Measurements from ENCODE around the gene SSNA1.

Gene SSNA1

GRCh38 chr9:137168904-137169856, 19.3 kb upstream of the SSNA1 start:
- no peak for DNase-seq

- DNase-seq: no peak
These were observed 18.5 kb upstream of the SSNA1 start, which contains the start of gene LRRC26 for GRCh38 chr9:137169896-137170358. Gene LRRC26 (minus strand): TSS chr9:137170051. CDS start chr9:137169943, 108 bp downstream.

- DNase-seq: no peak
These were observed 17.9 kb upstream of the SSNA1 start for GRCh38 chr9:137170486-137171148.

- DNase-seq: no peak
These were observed 17.2 kb upstream of the SSNA1 start for GRCh38 chr9:137171149-137171900.

- no peak for DNase-seq
These were observed 15.3 kb upstream of the SSNA1 start for GRCh38 chr9:137172901-137173795.

GRCh38 chr9:137173796-137174664, 14.4 kb upstream of the SSNA1 start:
- no peak for DNase-seq

GRCh38 chr9:137174722-137175293, 13.7 kb upstream of the SSNA1 start:
- no peak for DNase-seq

GRCh38 chr9:137175345-137175961, 13.0 kb upstream of the SSNA1 start:
- no peak for DNase-seq

GRCh38 chr9:137176302-137177182, 11.9 kb upstream of the SSNA1 start:
- no peak for DNase-seq

GRCh38 chr9:137178201-137178938, 10.1 kb upstream of the SSNA1 start:
- no peak for DNase-seq

GRCh38 chr9:137178939-137179630, 9.4 kb upstream of the SSNA1 start:
- no peak for DNase-seq

GRCh38 chr9:137179761-137180160, 8.7 kb upstream of the SSNA1 start:
- DNase-seq: no peak

- no peak for DNase-seq
These were observed 8.0 kb upstream of the SSNA1 start for GRCh38 chr9:137180491-137180890.

GRCh38 chr9:137181680-137182079, 6.8 kb upstream of the SSNA1 start:
- no peak for DNase-seq

- DNase-seq: no peak
These were observed 5.6 kb upstream of the SSNA1 start for GRCh38 chr9:137182836-137183235.

GRCh38 chr9:137183980-137184595, 4.4 kb upstream of the SSNA1 start:
- no peak for DNase-seq

Measured in KG1 (cell line).